ENCODE measurements around the gene RASGRF2.

The RASGRF2 gene

GRCh38 chr5:80916676-80917075 lies 43.5 kb upstream of the RASGRF2 start:
- H3K79me2 ChIP-seq (ENCODE audit: control insufficient read depth, low read length): no peaks in the 10 kb centered on the region
- H3F3A ChIP-seq (ENCODE audit: control insufficient read depth, insufficient read depth): no peaks in the 10 kb centered on the region
- H3K27me3 ChIP-seq (ENCODE audit: control insufficient read depth, low read length): no peaks in the 10 kb centered on the region
- no peaks in the 10 kb centered on the region for H3K4me1 ChIP-seq (ENCODE audit: control insufficient read depth, low read length)
- no peak overlapping the region for H3K4me2 ChIP-seq (ENCODE audit: low read length)
- H3K36me3 ChIP-seq (ENCODE audit: control insufficient read depth, low read length): no peaks in the 10 kb centered on the region
- TF ChIP-seq CTCF (IDR thresholded peaks at IDR 0.05; ENCODE audit: low read depth, low read length, poor library complexity, severe bottlenecking): no peak
- TF ChIP-seq EZH2phosphoT487 (IDR thresholded peaks at IDR 0.05; ENCODE audit: borderline replicate concordance, low read length): no peak
- H3K9me2 ChIP-seq (replicated peaks; ENCODE audit: control insufficient read depth, low read length): no peaks in the 10 kb centered on the region
- no peaks in the 10 kb centered on the region for H3K9me3 ChIP-seq (ENCODE audit: control insufficient read depth, insufficient read depth, low read length)
- H3K4me3 ChIP-seq (ENCODE audit: low read length): no peak overlapping the region
- H3K27ac ChIP-seq (ENCODE audit: low read depth, low read length): no peak overlapping the region
- H4K20me1 ChIP-seq (ENCODE audit: control insufficient read depth, insufficient read depth, low read depth, low read length): no peaks in the 10 kb centered on the region

- no peaks in the 10 kb centered on the region for H3K9me2 ChIP-seq (replicated peaks; ENCODE audit: control insufficient read depth, low read length)
- H3K4me2 ChIP-seq (ENCODE audit: low read length): no peak overlapping the region
- no peak overlapping the region for H3K4me3 ChIP-seq (ENCODE audit: low read length)
- TF ChIP-seq CTCF (IDR thresholded peaks at IDR 0.05; ENCODE audit: low read depth, low read length, poor library complexity, severe bottlenecking) (no peak), EZH2phosphoT487 (IDR thresholded peaks at IDR 0.05; ENCODE audit: borderline replicate concordance, low read length) (no peak)
- H3K27ac ChIP-seq (ENCODE audit: low read depth, low read length): no peak overlapping the region
- H3K9me3 ChIP-seq (ENCODE audit: control insufficient read depth, insufficient read depth, low read length): no peaks in the 10 kb centered on the region
- H4K20me1 ChIP-seq (ENCODE audit: control insufficient read depth, insufficient read depth, low read depth, low read length): no peaks in the 10 kb centered on the region
- no peaks in the 10 kb centered on the region for H3K4me1 ChIP-seq (ENCODE audit: control insufficient read depth, low read length)
- H3K27me3 ChIP-seq (ENCODE audit: control insufficient read depth, low read length): no peaks in the 10 kb centered on the region
- H3K79me2 ChIP-seq (ENCODE audit: control insufficient read depth, low read length): no peaks in the 10 kb centered on the region
- H3F3A ChIP-seq (ENCODE audit: control insufficient read depth, insufficient read depth): no peaks in the 10 kb centered on the region
- H3K36me3 ChIP-seq (ENCODE audit: control insufficient read depth, low read length): no peaks in the 10 kb centered on the region
Observed at GRCh38 chr5:80917631-80918030, 42.5 kb upstream of the RASGRF2 start.

- H3K79me2 ChIP-seq (ENCODE audit: control insufficient read depth, low read length): no peaks in the 10 kb centered on the region
- no peaks in the 10 kb centered on the region for H4K20me1 ChIP-seq (ENCODE audit: control insufficient read depth, insufficient read depth, low read depth, low read length)
- H3K27me3 ChIP-seq (ENCODE audit: control insufficient read depth, low read length): 0 out of 2 replicates have a peak, but pooled peaks cover 3% of the 10 kb centered on the region
- no peak overlapping the region for H3K27ac ChIP-seq (ENCODE audit: low read depth, low read length)
- H3K36me3 ChIP-seq (ENCODE audit: control insufficient read depth, low read length): no peaks in the 10 kb centered on the region
- H3K9me3 ChIP-seq (ENCODE audit: control insufficient read depth, insufficient read depth, low read length): no peaks in the 10 kb centered on the region
- no peak overlapping the region for H3K4me2 ChIP-seq (ENCODE audit: low read length)
- H3K4me1 ChIP-seq (ENCODE audit: control insufficient read depth, low read length): no peaks in the 10 kb centered on the region
- no peak overlapping the region for H3K4me3 ChIP-seq (ENCODE audit: low read length)
- TF ChIP-seq EZH2phosphoT487 (IDR thresholded peaks at IDR 0.05; ENCODE audit: borderline replicate concordance, low read length): no peak
- no peak for TF ChIP-seq CTCF (IDR thresholded peaks at IDR 0.05; ENCODE audit: low read depth, low read length, poor library complexity, severe bottlenecking)
- no peaks in the 10 kb centered on the region for H3K9me2 ChIP-seq (replicated peaks; ENCODE audit: control insufficient read depth, low read length)
- H3F3A ChIP-seq (ENCODE audit: control insufficient read depth, insufficient read depth): no peaks in the 10 kb centered on the region
Observed at GRCh38 chr5:80919678-80920196, 40.4 kb upstream of the RASGRF2 start.
